Psoas muscle (tissue), 8 donors: ENCODE data around the gene JMJD6. TPM values are rescaled to one million over a fixed set of nuclear protein-coding genes. Genes with fewer than 3 reads are reported as not detected.

Experiments
- ATAC-seq, 4 donors: fragments of 200-7000 bp; cut with Tn5 transposase; one replicate each; pipeline ENCODE4 v1.9.1; 2020; ENCODE audit warnings: moderate library complexity in 3 of 4, mild to moderate bottlenecking in 2 of 4
- DNase-seq, 2 donors: peaks; one replicate each; pipeline ENCODE4 v3.0.0-alpha.2; 2020
- H3K27ac ChIP-seq: fragments of 200-600 bp; one replicate; pipeline ENCODE4 v1.8.0; 2022
- H3K27me3 ChIP-seq, 3 donors: fragments of 200-600 bp in 1 of 3; one replicate each; pipeline versions ENCODE4 v1.6.1 to v1.8.0; 2013 to 2022; ENCODE audit warnings: low read length in 2 of 3, mild to moderate bottlenecking in 2 of 3, moderate library complexity in 1 of 3; ENCODE audit not compliant: insufficient read depth in 3 of 3
- H3K36me3 ChIP-seq, 2 donors: fragments of 200-600 bp in 1 of 2; one replicate each; pipeline versions ENCODE4 v1.6.1 to v1.8.0; 2013 to 2022; ENCODE audit warnings: low read depth in 1 of 2, mild to moderate bottlenecking in 1 of 2, moderate library complexity in 1 of 2; ENCODE audit not compliant: insufficient read depth in 1 of 2
- H3K4me1 ChIP-seq: fragments of 200-600 bp; one replicate; pipeline ENCODE4 v1.8.0; 2022
- H3K4me3 ChIP-seq: fragments of 200-600 bp; one replicate; pipeline ENCODE4 v1.8.0; 2022; ENCODE audit warnings: mild to moderate bottlenecking
- H3K9me3 ChIP-seq: fragments of 200-600 bp; one replicate; pipeline ENCODE4 v1.8.0; 2022
- WGBS, 3 donors: extraction: QIAGEN DNeasy Blood & Tissue Kit; methylation state at CpG; one replicate each; pipeline versions ENCODE4 v1.1.6 to v1.1.7; 2013; 5-methylcytosine and 5-hydroxymethylcytosine counted together
- intact Hi-C, 2 donors: fragments of 100-400 bp; cut with DNase I; formaldehyde crosslinking; loops; one replicate each; pipeline versions ENCODE4 v1.11.0 to v1.14.2; 2022
- polyA plus RNA-seq, 3 donors: library from polyadenylated mRNA; stranded (reverse); fragments of 200-250 nt; gene quantifications; one replicate each; pipeline ENCODE4 v1.2.3, GENCODE V29; 2013
- total RNA-seq, 4 donors: library from RNA; stranded (reverse); fragmentation: NEBNext Ultra II Directional in 2 of 4; extraction: Animal tissue kit (Norgen Biotek cat#: 25700) in 2 of 4; gene quantifications; one replicate each; pipeline versions ENCODE4 v1.2.1 to v1.2.4, GENCODE V29; 2021 to 2023
- TF ChIP-seq, protein P1 (sequence below): fragments of 200-600 bp; IDR thresholded peaks from one replicate; pipeline ENCODE4 v1.8.0; 2022; ENCODE audit warnings: antibody characterized with exemption
- donor health status: healthy with polysubstance abuse.
- donor health status: DM: no; HTN: no; CAD: no; lungs with moderate emphysema.
- donor health status: Bipolar disorder and iron deficiency.
- donor health status: healthy.
- donor health status: DM: yes; HTN: yes; CAD: no.
- donor health status: DM: no; HTN: no; CAD: no.
- donor health status: DM: no; HTN: no; CAD: no.
- donor health status: DM: yes; HTN: yes; CAD: no.

The JMJD6 gene
- total and polyA plus RNA-seq, 7 donors, result 30.8 to 81.9 (median 53.0) TPM

DNA sequence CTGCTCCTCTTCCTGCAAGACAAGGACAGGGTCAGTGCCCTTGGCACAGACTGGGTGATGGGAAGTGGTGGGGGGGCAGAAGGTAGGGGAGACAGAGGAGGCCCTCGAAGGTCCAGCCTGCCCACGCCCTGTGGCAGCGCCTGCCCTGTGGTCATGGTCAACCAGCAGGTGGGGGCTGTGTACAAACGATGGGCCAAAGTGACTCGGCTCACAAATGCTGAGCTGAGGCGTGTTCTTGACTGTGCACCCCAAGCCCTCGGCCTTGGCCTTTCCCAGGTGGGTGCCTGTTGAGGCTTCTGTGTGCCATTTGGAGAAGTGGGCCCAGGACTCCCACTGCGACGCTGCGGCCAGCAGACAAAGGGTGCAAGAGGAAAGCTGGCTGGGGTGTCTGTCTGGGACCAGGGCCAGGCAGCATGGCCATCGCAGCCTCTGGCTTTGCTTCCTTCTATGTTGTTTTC lies 38.2 kb downstream of the JMJD6 start:
- peaks cover 0 to 19% of the 10 kb centered on the region in 2 donors for H3K36me3 ChIP-seq
- peak overlapping the region; percentile 19 for H3K4me3 ChIP-seq
- H3K27ac ChIP-seq, result peak overlapping the region; percentile 62
- ATAC-seq (peak; percentile 67 to 80 (median 78)), DNase-seq (peak; percentile 57 to 75)
- TF ChIP-seq, protein P1, sequence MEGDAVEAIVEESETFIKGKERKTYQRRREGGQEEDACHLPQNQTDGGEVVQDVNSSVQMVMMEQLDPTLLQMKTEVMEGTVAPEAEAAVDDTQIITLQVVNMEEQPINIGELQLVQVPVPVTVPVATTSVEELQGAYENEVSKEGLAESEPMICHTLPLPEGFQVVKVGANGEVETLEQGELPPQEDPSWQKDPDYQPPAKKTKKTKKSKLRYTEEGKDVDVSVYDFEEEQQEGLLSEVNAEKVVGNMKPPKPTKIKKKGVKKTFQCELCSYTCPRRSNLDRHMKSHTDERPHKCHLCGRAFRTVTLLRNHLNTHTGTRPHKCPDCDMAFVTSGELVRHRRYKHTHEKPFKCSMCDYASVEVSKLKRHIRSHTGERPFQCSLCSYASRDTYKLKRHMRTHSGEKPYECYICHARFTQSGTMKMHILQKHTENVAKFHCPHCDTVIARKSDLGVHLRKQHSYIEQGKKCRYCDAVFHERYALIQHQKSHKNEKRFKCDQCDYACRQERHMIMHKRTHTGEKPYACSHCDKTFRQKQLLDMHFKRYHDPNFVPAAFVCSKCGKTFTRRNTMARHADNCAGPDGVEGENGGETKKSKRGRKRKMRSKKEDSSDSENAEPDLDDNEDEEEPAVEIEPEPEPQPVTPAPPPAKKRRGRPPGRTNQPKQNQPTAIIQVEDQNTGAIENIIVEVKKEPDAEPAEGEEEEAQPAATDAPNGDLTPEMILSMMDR, result no peak
- WGBS, 3 donors, result 24 to 47% (median 33%) methylated on average over 11 of the region's 11 CpGs
- intact Hi-C loops, result loop anchor here in 1 of 2 donors (5.0 kb wide), 1 partner anchor 171 kb away; no protein-coding TSS in a partner anchor
- peaks cover 33% of the 10 kb centered on the region for H3K4me1 ChIP-seq
- H3K27me3 ChIP-seq, result no peaks in the 10 kb centered on the region
- H3K9me3 ChIP-seq, result no peaks in the 10 kb centered on the region

DNA sequence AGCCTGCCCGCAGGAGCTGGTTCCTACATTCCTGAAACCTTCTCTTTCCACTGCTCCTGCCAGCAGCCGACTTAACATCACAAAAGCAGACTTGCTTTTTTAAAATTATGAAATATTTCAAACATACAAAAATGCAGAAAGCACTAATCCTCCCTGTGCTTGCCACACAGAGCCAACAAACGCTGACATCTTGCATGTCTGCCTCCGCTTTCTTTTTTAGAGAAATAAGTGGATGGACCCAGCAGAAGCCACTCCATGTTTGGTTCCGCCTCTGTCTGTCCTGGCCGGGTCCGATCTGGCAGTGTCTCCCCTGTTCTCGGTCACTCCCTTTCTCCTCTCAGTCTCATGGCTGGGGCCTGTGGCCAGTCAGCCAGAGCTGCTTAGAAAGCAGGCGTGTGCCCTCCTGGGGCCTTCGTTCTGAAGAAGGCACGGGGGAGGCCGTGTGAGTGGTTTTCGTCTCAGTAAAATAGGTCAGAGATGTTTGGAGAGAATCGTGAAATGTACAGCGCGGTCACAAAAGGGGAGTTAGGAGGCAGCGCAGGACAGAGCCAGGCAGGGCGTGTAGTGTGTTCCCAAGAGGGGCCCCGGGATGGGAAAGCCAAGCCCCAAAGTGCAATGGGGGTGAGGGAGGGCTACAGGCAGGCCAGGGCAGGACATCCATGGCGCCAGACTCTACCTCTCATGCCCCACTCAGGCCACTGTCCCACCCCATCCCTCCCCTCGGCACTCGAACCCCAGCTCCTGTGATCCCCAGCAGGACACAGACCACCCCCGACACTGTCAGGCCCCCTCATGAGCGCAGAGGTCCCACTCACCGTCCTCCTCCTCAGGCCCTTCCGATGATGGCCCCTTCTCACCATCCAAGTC lies 38.9 kb downstream of the JMJD6 start:
- H3K27me3 ChIP-seq, result no peaks in the 10 kb centered on the region
- WGBS, 3 donors, result 34 to 52% (median 50%) methylated on average over 25 to 26 of the region's 26 CpGs
- intact Hi-C loops, result loop anchor here in 1 of 2 donors (5.0 kb wide), 1 partner anchor 170 kb away; no protein-coding TSS in a partner anchor
- H3K36me3 ChIP-seq, result peaks cover 0 to 26% of the 10 kb centered on the region in 2 donors
- ATAC-seq (peak; percentile 5 to 46 (median 31)), DNase-seq (peak; percentile 76 to 79)
- no peak overlapping the region for H3K4me3 ChIP-seq
- H3K9me3 ChIP-seq, result no peaks in the 10 kb centered on the region
- H3K4me1 ChIP-seq, result peaks cover 33% of the 10 kb centered on the region
- TF ChIP-seq, protein P1, result no peak
- peak overlapping the region; percentile 62 for H3K27ac ChIP-seq

DNA sequence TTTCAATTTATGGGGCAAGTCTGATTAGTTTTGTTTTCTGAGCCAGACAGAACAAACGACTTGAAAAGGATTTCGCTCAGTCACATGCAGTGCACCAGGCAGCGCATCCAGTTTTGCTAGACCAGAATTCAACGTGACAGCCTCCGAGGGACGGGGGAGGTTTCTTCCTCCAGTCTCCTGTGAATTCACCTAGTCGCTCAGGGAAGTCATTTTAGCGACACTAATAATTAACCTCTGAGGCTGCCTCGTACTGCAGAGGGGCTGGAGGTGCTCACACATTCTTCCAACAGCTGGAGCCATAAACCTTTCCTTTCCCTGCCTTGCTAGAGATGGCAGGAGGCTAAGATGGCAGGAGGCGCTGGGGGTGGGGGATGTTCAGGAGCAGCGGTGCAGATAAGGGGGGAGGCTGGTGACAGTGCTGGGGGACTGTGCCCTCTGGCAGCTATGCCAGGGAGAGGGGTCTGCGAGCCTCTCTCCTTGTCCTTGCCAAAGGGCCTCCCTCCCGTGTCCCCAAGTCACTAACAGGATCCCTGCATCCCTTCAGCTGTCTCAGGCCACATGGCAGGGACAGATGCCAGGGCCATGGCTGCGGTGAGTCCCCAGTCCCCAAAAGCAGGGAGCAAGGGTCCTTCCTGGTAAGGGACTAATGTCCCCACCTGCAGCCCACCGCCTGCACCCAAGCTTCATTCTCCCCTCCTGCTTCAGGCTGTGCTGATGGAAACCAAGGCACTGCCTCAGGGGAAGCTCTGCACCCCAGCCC lies 39.7 kb downstream of the JMJD6 start:
- Histone ChIP-seq H3K36me3 (peaks cover 0 to 32% of the 10 kb centered on the region in 2 donors), H3K4me3 (no peak overlapping the region), H3K4me1 (peaks cover 33% of the 10 kb centered on the region), H3K27ac (peak overlapping the region; percentile 62), H3K27me3 (no peaks in the 10 kb centered on the region), H3K9me3 (no peaks in the 10 kb centered on the region)
- DNase-seq, result no peak
- no peak for ATAC-seq
- WGBS, 3 donors, result 58 to 71% (median 60%) methylated on average over 13 to 15 of the region's 15 CpGs
- TF ChIP-seq, protein P1, result no peak
- intact Hi-C loops, result loop anchor here in 1 of 2 donors (5.0 kb wide), 1 partner anchor 169 kb away; no protein-coding TSS in a partner anchor

DNA sequence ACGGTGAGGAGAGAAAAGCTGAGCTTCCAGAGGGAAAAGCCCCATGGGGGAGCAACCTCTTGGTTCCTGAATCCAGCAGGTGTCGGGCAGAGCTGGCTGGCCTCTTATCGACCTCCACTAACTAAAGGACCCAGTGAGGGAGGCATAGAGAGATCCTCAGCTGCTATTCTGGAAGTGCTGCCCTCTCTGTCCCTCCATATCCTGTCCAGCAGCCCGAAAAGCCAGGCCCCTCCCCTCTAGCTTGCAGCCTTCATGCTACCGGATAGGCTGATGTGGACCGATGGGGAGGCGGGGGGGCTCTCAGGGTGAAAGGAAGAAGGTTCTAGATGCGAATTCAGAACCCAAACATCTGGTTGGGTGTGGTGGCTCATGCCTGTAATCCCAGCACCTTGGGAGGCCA lies 40.6 kb downstream of the JMJD6 start:
- no peaks in the 10 kb centered on the region for H3K9me3 ChIP-seq
- H3K27me3 ChIP-seq, result no peaks in the 10 kb centered on the region
- H3K36me3 ChIP-seq, result peaks cover 0 to 36% of the 10 kb centered on the region in 2 donors
- no peak overlapping the region for H3K27ac ChIP-seq
- ATAC-seq (no peak), DNase-seq (no peak)
- intact Hi-C loops, result loop anchor here in 1 of 2 donors (2.0 to 5.0 kb wide), 2 partner anchors 27 to 169 kb away; no protein-coding TSS in a partner anchor
- WGBS, 3 donors, result 54 to 64% (median 62%) methylated on average over 8 of the region's 8 CpGs
- TF ChIP-seq, protein P1, result no peak
- no peak overlapping the region for H3K4me3 ChIP-seq
- peaks cover 33% of the 10 kb centered on the region for H3K4me1 ChIP-seq
